Upper lobe of left lung (tissue), 4 donors: ENCODE measurements around the gene NKAIN2.

Source experiments
- CTCF ChIP-seq, 6 experiments: fragments of 450-650 bp in 4 of 6; fragments of 200-600 bp in 2 of 6; sonication (generic) in 2 of 6; IDR thresholded peaks; one replicate each; pipeline ENCODE4 v1.5.1; 2016 to 2019; ENCODE audit warnings: antibody characterized with exemption in 6 of 6
- EP300 ChIP-seq, 4 donors: sonication (generic); formaldehyde crosslinking; IDR thresholded peaks; one replicate each; pipeline ENCODE4 v1.5.1; 2017; ENCODE audit warnings: antibody characterized with exemption in 4 of 4, control low read depth in 2 of 4
- POLR2A ChIP-seq, 4 donors: fragments of 450-650 bp; IDR thresholded peaks; one replicate each; pipeline ENCODE4 v1.5.1; 2016 to 2017; ENCODE audit warnings: antibody characterized with exemption in 4 of 4, mild to moderate bottlenecking in 2 of 4
- POLR2AphosphoS5 ChIP-seq, 2 donors: sonication (generic); formaldehyde crosslinking; IDR thresholded peaks; one replicate each; pipeline ENCODE4 v1.5.1; 2017; ENCODE audit warnings: antibody characterized with exemption in 2 of 2

- TF ChIP-seq POLR2AphosphoS5 (IDR thresholded peaks at IDR 0.05) (no peak), EP300 (IDR thresholded peaks at IDR 0.05) (no peak), CTCF (IDR thresholded peaks at IDR 0.05) (no peak), POLR2A (IDR thresholded peaks at IDR 0.05) (no peak)
These were observed 592.7 kb downstream of the NKAIN2 start for GRCh38 chr6:124396361-124396760.
